GM12874 (cell line): ENCODE measurements around the gene CPN2.

Source experiments
- CTCF ChIP-seq: IDR thresholded peaks from 2 replicates; pipeline ENCODE4 v1.5.1; 2011; ENCODE audit warnings: low read depth, mild to moderate bottlenecking, control low read depth, low read length, moderate library complexity; ENCODE audit not compliant: insufficient read depth

The CPN2 gene

DNA sequence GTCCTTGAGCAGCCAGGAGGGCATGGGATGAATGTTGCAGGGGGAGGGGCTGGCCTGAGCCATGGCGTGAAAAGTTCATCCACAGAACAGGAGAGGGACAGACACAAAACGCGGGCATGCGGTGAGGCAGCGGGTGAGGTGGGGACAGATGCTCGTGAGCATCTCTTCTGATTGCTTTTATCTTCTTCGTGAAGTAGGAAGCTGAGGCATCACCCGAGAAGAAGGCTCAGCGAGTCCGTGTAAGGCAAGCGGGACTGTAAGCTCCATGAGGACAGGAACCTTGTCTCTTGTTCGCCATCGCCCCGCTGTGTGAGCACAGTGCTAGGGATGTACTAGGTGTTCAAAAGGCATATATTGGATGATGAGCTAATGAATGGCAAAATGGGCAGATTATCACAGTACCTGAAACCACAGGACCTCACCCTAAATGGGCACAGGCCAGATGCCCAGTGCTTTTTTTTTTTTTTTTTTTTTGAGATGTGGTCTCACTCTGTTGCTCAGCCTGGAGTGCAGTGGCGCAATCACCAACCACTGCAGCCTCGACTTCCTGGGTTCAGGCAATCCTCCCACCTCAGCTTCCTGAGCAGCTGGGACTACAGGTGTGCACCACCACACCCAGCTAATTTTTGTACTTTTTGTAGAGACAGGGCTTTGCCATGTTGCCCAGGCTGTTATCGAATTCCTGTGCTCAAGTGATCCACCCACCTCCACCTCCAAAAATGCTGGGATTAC, 46.8 kb downstream of the CPN2 start:
- TF ChIP-seq CTCF, result no peak

GRCh38 chr3:194303749-194304148, 47.4 kb downstream of the CPN2 start:
- TF ChIP-seq CTCF, result no peak

DNA sequence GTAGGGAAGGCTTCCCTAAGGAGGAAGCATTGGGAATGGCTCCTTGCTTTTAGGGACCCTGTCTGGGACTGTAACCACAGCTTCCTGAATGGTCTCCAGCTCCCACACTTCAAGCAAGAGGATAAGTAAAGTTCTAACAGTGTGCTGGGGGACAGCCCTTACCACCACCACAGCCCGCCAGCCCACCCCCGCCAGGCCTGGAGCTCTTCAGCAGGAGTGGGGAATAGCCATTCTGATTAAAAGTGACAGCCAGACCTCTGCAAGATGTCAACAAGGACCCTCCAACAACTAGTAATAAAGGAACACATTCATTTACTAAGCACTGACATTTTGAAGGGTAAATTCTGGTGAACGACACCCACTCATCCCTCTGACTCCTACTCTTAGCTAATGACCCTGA, 49.4 kb downstream of the CPN2 start:
- no peak for TF ChIP-seq CTCF

GRCh38 chr3:194300936-194301335, 50.2 kb downstream of the CPN2 start:
- TF ChIP-seq CTCF, result no peak

GRCh38 chr3:194300382-194300758, 50.8 kb downstream of the CPN2 start:
- TF ChIP-seq CTCF, result no peak

DNA sequence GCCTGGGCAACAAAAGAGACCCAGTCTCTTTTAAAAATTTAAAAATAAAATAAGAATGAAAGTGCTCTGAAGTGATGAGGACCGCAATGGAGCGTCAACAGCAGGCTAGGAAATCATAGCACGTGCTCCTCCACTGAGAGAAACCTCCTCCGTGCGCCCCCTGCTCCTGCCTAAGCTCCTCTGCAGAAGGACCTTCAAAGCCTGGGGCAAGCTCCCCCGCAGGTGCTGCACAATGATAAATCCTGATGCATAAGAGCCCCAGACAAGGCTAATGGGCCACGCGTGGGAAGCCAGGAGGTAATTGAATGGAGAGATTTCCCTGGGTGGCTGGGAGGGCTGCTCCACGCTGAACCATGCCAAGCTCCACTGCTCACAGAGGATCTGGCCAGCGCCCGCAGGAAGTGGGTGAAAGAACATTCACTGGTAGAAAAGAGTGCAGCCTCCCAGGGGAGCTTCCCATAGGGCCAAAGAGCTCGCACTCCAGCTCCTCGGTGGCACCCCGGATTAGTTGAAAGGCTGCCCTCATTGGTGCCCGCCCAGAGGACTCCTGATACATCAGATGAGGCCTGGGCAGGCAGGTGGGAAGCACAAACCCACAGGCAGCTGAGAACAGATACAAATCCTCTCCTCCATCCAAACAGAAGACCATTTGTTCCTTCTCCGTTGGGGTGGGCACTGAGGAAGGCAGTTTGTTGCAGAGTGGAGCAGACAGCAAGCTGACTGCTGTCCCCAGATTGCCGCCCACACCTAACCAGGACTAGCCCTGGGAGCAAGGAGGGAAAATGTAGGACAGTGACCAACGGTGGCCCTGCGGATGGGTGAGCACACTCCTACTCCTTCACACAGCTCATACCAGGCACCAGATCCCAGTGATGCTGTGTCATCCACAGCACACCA, 52.5 kb downstream of the CPN2 start:
- TF ChIP-seq CTCF, result no peak

- no peak for TF ChIP-seq CTCF
Measured at GRCh38 chr3:194296454-194297263, 54.5 kb downstream of the CPN2 start.
